Endothelial cell of umbilical vein (primary cell): ENCODE data around the gene CTBS. TPM values are rescaled to one million over a fixed set of nuclear protein-coding genes. Genes with fewer than 3 reads are reported as not detected.

Experiments used
- BruUV-seq: library from RNA; stranded (reverse); fragments of 400-500 nt; replicated peaks from 2 replicates; lab custom pipeline; 2021; lab: Mats Ljungman, UMichigan
- CTCF ChIA-PET: fragments of 300-600, 350-600 bp; sonication (Branson Sonifier 250); formaldehyde crosslinking; loops from one replicate; lab custom pipeline; 2021; ENCODE audit warnings: antibody characterized with exemption, inconsistent platforms; lab: Charles Lee
- POLR2A ChIA-PET: fragments of 300-600, 350-600 bp; sonication (Branson Sonifier 250); formaldehyde crosslinking; loops from one replicate; lab custom pipeline; 2021; ENCODE audit warnings: antibody characterized with exemption, inconsistent platforms; lab: Charles Lee
- DNase-seq: peaks from one replicate; pipeline ENCODE4 v3.0.0-alpha.2; 2011; ENCODE audit warnings: low read depth, low spot score
- FAIRE-seq: peaks from 2 replicates; lab custom pipeline; 2011; peaks lifted over from hg19 to GRCh38; lab: Jason Lieb, UNC
- H2AFZ ChIP-seq: 2 replicates; pipeline ENCODE4 v1.6.0; 2012; ENCODE audit warnings: low read depth, low read length, control low read depth, inconsistent platforms
- H3K27ac ChIP-seq: 2 replicates; pipeline ENCODE4 v1.5.1; 2011; ENCODE audit warnings: low read depth, mild to moderate bottlenecking, control low read depth, low read length, moderate library complexity; ENCODE audit not compliant: insufficient read depth
- H3K27me3 ChIP-seq, 2 experiments: 2 replicates each; pipeline versions ENCODE4 v1.6.0 to v1.6.1; 2011; ENCODE audit warnings: low read length in 2 of 2, mixed read lengths in 1 of 2; ENCODE audit not compliant: control insufficient read depth in 2 of 2, insufficient read depth in 2 of 2
- H3K36me3 ChIP-seq, 2 experiments: 2 replicates in 1 of 2; 3 replicates in 1 of 2; pipeline ENCODE4 v1.5.1; 2011; ENCODE audit warnings: low read length in 2 of 2, mild to moderate bottlenecking in 1 of 2, moderate library complexity in 1 of 2; ENCODE audit not compliant: control insufficient read depth in 2 of 2, insufficient read depth in 2 of 2; ENCODE audit errors: extremely low read depth in 1 of 2
- H3K4me1 ChIP-seq: 3 replicates; pipeline ENCODE4 v1.5.1; 2011; ENCODE audit warnings: mild to moderate bottlenecking, low read length; ENCODE audit not compliant: control insufficient read depth, insufficient read depth; ENCODE audit errors: extremely low read depth
- H3K4me2 ChIP-seq: 2 replicates; pipeline ENCODE4 v1.6.1; 2011; ENCODE audit warnings: low read length, control low read depth, mixed read lengths; ENCODE audit not compliant: insufficient read depth
- H3K4me3 ChIP-seq, 3 experiments: fragments of 200-600 bp in 1 of 3; sonication (generic), shearing (Covaris generic) in 1 of 3; replicated peaks in 1 of 3; 2 replicates each; pipeline ENCODE4 v1.5.1; 2011 to 2016; ENCODE audit warnings: control low read depth in 3 of 3, low read length in 3 of 3, mild to moderate bottlenecking in 2 of 3, inconsistent platforms in 1 of 3, low read depth in 1 of 3, moderate library complexity in 1 of 3; ENCODE audit not compliant: insufficient read depth in 1 of 3
- H3K79me2 ChIP-seq: 2 replicates; pipeline ENCODE4 v1.6.0; 2012; ENCODE audit warnings: low read length, inconsistent platforms; ENCODE audit not compliant: control insufficient read depth, insufficient read depth
- H3K9ac ChIP-seq: replicated peaks from 2 replicates; pipeline ENCODE3; 2011; ENCODE audit warnings: low read length, control low read depth; ENCODE audit not compliant: insufficient read depth; ENCODE audit errors: extremely low read depth
- H3K9me1 ChIP-seq: replicated peaks from 3 replicates; pipeline ENCODE4 v1.6.0; 2011; ENCODE audit warnings: mild to moderate bottlenecking, low read length; ENCODE audit not compliant: control insufficient read depth, insufficient read depth; ENCODE audit errors: extremely low read depth
- H3K9me3 ChIP-seq: replicated peaks from 2 replicates; pipeline ENCODE4 v1.5.1; 2012; ENCODE audit warnings: low read length, inconsistent platforms; ENCODE audit not compliant: control insufficient read depth, insufficient read depth
- H4K20me1 ChIP-seq: replicated peaks from 2 replicates; pipeline ENCODE3; 2011; ENCODE audit warnings: mild to moderate bottlenecking, low read length; ENCODE audit not compliant: control insufficient read depth, insufficient read depth; ENCODE audit errors: extremely low read depth
- EZH2 ChIP-seq: IDR thresholded peaks from 2 replicates; pipeline ENCODE4 v1.6.1; 2012; ENCODE audit warnings: borderline replicate concordance, low read depth, mild to moderate bottlenecking, moderate library complexity, low read length, inconsistent platforms; ENCODE audit not compliant: severe bottlenecking
- FOS ChIP-seq: IDR thresholded peaks from 2 replicates; pipeline ENCODE4 v1.6.1; 2011; ENCODE audit warnings: mild to moderate bottlenecking, low read length, moderate library complexity, borderline replicate concordance; ENCODE audit not compliant: insufficient read depth
- GATA2 ChIP-seq: IDR thresholded peaks from 2 replicates; pipeline ENCODE4 v1.7.0; 2011; ENCODE audit warnings: low read depth, mild to moderate bottlenecking, moderate library complexity, mixed read lengths, low read length; ENCODE audit not compliant: insufficient read length, insufficient read depth
- JUN ChIP-seq: IDR thresholded peaks from 2 replicates; pipeline ENCODE4 v1.6.1; 2011; ENCODE audit warnings: borderline replicate concordance, low read depth; ENCODE audit not compliant: insufficient read length, insufficient read depth
- MYC ChIP-seq: IDR thresholded peaks from one replicate; pipeline ENCODE4 v1.6.1; 2011; ENCODE audit warnings: mild to moderate bottlenecking, low read depth, low read length
- POLR2A ChIP-seq: IDR thresholded peaks from 2 replicates; pipeline ENCODE4 v1.6.1; 2012; ENCODE audit warnings: low read depth, mild to moderate bottlenecking, control low read depth, low read length
- POLR2AphosphoS5 ChIP-seq: IDR thresholded peaks from 2 replicates; pipeline ENCODE4 v1.6.1; 2012; ENCODE audit warnings: low read depth, mild to moderate bottlenecking, control low read depth, low read length, moderate library complexity; ENCODE audit not compliant: insufficient read depth
- dilution Hi-C: fragments of 300-500 bp; cut with MboI; formaldehyde crosslinking; loops from one replicate; pipeline ENCODE4 v1.15.0; 2019; ENCODE audit warnings: low sequenced_read_pairs; ENCODE audit not compliant: extremely low pct_ligation_motif_present
- intact Hi-C: fragments of 100-400 bp; cut with micrococcal nuclease; formaldehyde crosslinking; loops from one replicate; pipeline ENCODE4 v1.10.0; 2022
- polyA plus RNA-seq, 4 experiments: library from polyadenylated mRNA; depleted of rRNA in 3 of 4; stranded (reverse) in 3 of 4; unstranded in 1 of 4; fragments of >200 nt; gene quantifications; 2 replicates each; pipeline versions ENCODE4 v1.2.1 to v1.2.3, GENCODE V29; 2011 to 2012; ENCODE audit warnings: missing spikeins in 1 of 4
- total RNA-seq: library from RNA; stranded (reverse); gene quantifications from 2 replicates; pipeline ENCODE4 v1.2.3, GENCODE V29; 2021
- TF ChIP-seq, protein P1 (sequence below): IDR thresholded peaks from 2 replicates; pipeline ENCODE4 v1.6.1; 2011; ENCODE audit not compliant: insufficient read depth, insufficient read length
- TF ChIP-seq, protein P2 (sequence below), 2 donors: IDR thresholded peaks; 1 replicate in 1 of 2; 2 replicates in 1 of 2; pipeline ENCODE4 v1.5.1; 2011; ENCODE audit warnings: low read length in 2 of 2, mild to moderate bottlenecking in 2 of 2, moderate library complexity in 2 of 2, control low read depth in 1 of 2, inconsistent platforms in 1 of 2, low read depth in 1 of 2; ENCODE audit not compliant: insufficient read depth in 1 of 2; ENCODE audit errors: extremely low read depth in 1 of 2

Gene CTBS
- total and polyA plus RNA-seq, 2 donors (not counting 3 experiments of a cell fraction or from before 2014, with no cell fraction given), result 11.4 to 14.3 TPM

DNA sequence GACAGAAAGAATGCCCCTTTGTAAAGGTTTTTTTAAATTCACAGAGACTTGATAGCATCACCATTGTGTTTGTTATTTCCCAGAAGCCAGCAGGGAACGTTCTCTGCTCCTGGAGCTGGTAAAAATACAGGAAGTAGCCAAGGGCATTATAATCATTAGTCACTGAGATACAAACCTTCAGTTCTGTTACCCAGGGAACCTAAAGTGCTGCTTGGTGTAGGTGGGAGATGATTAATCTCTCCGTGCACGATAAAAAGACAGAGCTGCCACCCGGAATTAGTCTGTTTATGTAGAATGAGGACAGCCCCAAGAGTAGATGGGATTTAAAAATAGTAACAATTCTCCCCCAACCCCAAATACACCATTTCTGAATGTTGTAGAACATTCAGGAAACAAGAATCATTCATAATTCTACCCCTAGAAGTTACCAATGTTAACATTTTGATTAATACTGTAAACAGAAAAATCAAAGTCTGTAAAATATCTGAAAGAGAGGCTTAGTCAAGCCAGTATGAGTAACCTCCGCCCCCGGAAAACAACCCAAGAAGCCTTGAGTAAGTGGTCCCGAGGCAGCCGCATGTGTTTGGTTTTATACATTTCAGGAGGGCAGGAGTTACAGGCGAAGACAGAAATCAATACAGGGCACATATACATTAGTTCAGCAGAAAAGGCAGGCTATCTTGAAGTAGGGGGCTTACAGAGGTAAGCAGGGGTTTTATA lies 45.3 kb upstream of the CTBS start:
- H3K27ac ChIP-seq, result peak overlapping the region; percentile 92
- no peaks in the 10 kb centered on the region for H3K79me2 ChIP-seq
- H3K9ac ChIP-seq, result peak overlapping the region; percentile 70
- CTCF ChIA-PET, result interaction anchor here (0.9 to 3.9 kb wide), 18 partner anchors 11 to 478 kb away, joined by 3 to 28 read pairs (median 4); partner anchors contain the start of genes CTBS, PRKACB and SPATA1
- no peaks in the 10 kb centered on the region for H4K20me1 ChIP-seq
- H3K9me3 ChIP-seq, result no peaks in the 10 kb centered on the region
- H3K36me3 ChIP-seq, result no peaks in the 10 kb centered on the region
- intact Hi-C loops, result loop anchor here (1.0 to 10.0 kb wide), 11 partner anchors 14 to 687 kb away; partner anchors contain the start of genes BCL10, CTBS, GNG5 and SPATA1
- BruUV-seq, result TSS peak; percentile 97
- TF ChIP-seq MYC, result no peak
- TF ChIP-seq POLR2AphosphoS5, result no peak
- peak; percentile 57 for TF ChIP-seq FOS
- peak; percentile 74 for TF ChIP-seq GATA2
- peak; percentile 76 for TF ChIP-seq JUN
- FAIRE-seq (peak; percentile 83), DNase-seq (peak; percentile 87)
- H3K27me3 ChIP-seq, result no peaks in the 10 kb centered on the region
- peak overlapping the region; percentile 83 for H3K4me2 ChIP-seq
- peaks cover 15% of the 10 kb centered on the region for H3K4me1 ChIP-seq
- H2AFZ ChIP-seq, result peak overlapping the region; percentile 84
- dilution Hi-C loops, result loop anchor here (25.0 kb wide), 1 partner anchor 182 kb away; no protein-coding TSS in a partner anchor
- POLR2A ChIA-PET, result no interaction called here
- H3K9me1 ChIP-seq, result no peaks in the 10 kb centered on the region
- peak overlapping the region in 1 of 3 experiments; percentile 38 for H3K4me3 ChIP-seq

DNA sequence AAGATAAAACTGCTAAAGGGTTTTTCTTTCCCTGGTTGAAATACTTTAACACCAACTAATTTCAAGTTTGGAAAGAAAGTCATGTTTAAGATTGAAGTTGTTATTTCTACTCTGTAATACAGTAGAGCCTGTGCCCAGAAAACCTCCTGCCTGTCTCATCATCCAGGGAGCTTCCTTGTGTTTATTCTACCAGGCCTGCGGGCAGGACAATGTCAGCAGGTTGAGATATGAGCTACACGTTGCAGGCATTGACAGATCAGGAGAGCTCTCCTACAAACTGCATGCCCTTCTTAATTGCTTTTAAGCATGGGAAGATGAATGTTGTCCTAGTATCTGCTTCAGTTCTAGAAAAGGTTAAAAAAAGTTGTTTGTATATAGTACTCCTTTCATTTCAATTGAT lies 43.1 kb upstream of the CTBS start:
- ChIA-PET POLR2A (no interaction called here), CTCF (interaction anchor here (1.0 to 1.1 kb wide), 2 partner anchors 13 to 14 kb away, joined by 3 read pairs; no protein-coding TSS in a partner anchor)
- H3K4me3 ChIP-seq, result no peak overlapping the region
- no peak for TF ChIP-seq EZH2
- TF ChIP-seq, protein P1, sequence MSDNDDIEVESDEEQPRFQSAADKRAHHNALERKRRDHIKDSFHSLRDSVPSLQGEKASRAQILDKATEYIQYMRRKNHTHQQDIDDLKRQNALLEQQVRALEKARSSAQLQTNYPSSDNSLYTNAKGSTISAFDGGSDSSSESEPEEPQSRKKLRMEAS, result no peak
- TF ChIP-seq POLR2A, result no peak
- TF ChIP-seq, protein P2, sequence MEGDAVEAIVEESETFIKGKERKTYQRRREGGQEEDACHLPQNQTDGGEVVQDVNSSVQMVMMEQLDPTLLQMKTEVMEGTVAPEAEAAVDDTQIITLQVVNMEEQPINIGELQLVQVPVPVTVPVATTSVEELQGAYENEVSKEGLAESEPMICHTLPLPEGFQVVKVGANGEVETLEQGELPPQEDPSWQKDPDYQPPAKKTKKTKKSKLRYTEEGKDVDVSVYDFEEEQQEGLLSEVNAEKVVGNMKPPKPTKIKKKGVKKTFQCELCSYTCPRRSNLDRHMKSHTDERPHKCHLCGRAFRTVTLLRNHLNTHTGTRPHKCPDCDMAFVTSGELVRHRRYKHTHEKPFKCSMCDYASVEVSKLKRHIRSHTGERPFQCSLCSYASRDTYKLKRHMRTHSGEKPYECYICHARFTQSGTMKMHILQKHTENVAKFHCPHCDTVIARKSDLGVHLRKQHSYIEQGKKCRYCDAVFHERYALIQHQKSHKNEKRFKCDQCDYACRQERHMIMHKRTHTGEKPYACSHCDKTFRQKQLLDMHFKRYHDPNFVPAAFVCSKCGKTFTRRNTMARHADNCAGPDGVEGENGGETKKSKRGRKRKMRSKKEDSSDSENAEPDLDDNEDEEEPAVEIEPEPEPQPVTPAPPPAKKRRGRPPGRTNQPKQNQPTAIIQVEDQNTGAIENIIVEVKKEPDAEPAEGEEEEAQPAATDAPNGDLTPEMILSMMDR (IDR thresholded peaks at IDR 0.05; ENCODE audit: extremely low read depth in 1 of 2, insufficient read depth in 1 of 2, low read depth in 1 of 2, low read length in 2 of 2), result no peak
- TF ChIP-seq JUN, result no peak
- no peak for TF ChIP-seq MYC
- no peak for TF ChIP-seq FOS
- no peak for TF ChIP-seq GATA2
- no peak for TF ChIP-seq POLR2AphosphoS5
- no peaks in the 10 kb centered on the region for H3K36me3 ChIP-seq
- intact Hi-C loops, result loop anchor here (10.0 kb wide), 1 partner anchor 657 kb away; the partner anchor contains the start of gene BCL10
- H2AFZ ChIP-seq, result no peak overlapping the region
- no peak overlapping the region for H3K9ac ChIP-seq
- H3K27me3 ChIP-seq, result no peaks in the 10 kb centered on the region
- dilution Hi-C loops, result loop anchor here (25.0 kb wide), 1 partner anchor 180 kb away; no protein-coding TSS in a partner anchor
- H3K4me2 ChIP-seq, result no peak overlapping the region
- peaks cover 15% of the 10 kb centered on the region for H3K4me1 ChIP-seq
- FAIRE-seq, result no peak
- no peak overlapping the region for H3K27ac ChIP-seq
- DNase-seq, result no peak
- H3K9me3 ChIP-seq, result no peaks in the 10 kb centered on the region
- no TSS peak for BruUV-seq
- no peaks in the 10 kb centered on the region for H4K20me1 ChIP-seq
- no peaks in the 10 kb centered on the region for H3K79me2 ChIP-seq
- H3K9me1 ChIP-seq, result no peaks in the 10 kb centered on the region
